A549 (cell line): Measurements from ENCODE around the gene HOXD9. TPM values are rescaled to one million over a fixed set of nuclear protein-coding genes. Genes with fewer than 3 reads are reported as not detected.

Experiments used
- ATAC-seq, 2 experiments: fragments of 200-7000 bp in 1 of 2; fragments of >200 bp in 1 of 2; cut with Nextera tagmentation in 1 of 2; cut with Tn5 transposase in 1 of 2; 3 replicates each; pipeline versions ENCODE4 v1.8.0 to v1.9.1; 2018 to 2020; ENCODE audit warnings: mild to moderate bottlenecking in 1 of 2, moderate library complexity in 1 of 2
- CTCF ChIA-PET: fragments of 300-600 bp; sonication (Branson Sonifier 250); formaldehyde crosslinking; extraction: SDS; loops from one replicate; lab custom pipeline; 2021; ENCODE audit warnings: antibody characterized with exemption, inconsistent platforms; lab: Yijun Ruan, JAX
- POLR2A ChIA-PET: fragments of 350-600 bp; formaldehyde crosslinking; extraction: SDS; loops from one replicate; lab custom pipeline; 2021; ENCODE audit warnings: antibody characterized with exemption, inconsistent platforms; lab: Yijun Ruan, JAX
- DNase-seq, 2 experiments: peaks; one replicate each; pipeline versions ENCODE4 v3.0.0 to v3.0.0-alpha.2; 2011 to 2016; ENCODE audit warnings: low read depth in 1 of 2, low spot score in 1 of 2
- FAIRE-seq: peaks from 2 replicates; lab custom pipeline; 2011; peaks lifted over from hg19 to GRCh38; lab: Jason Lieb, UNC
- H3K27ac ChIP-seq, 2 experiments: fragments of >200 bp; sonication (Bioruptor Twin); formaldehyde crosslinking; 3 replicates each; pipeline ENCODE4 v1.5.1; 2016 to 2017
- H3K4me1 ChIP-seq: fragments of >200 bp; sonication (Bioruptor Twin); formaldehyde crosslinking; 3 replicates; pipeline ENCODE4 v1.6.1; 2016
- H3K4me2 ChIP-seq: fragments of >200 bp; sonication (Bioruptor Twin); formaldehyde crosslinking; 3 replicates; pipeline ENCODE4 v1.6.1; 2016
- H3K4me3 ChIP-seq: fragments of >200 bp; sonication (Bioruptor Twin); formaldehyde crosslinking; 3 replicates; pipeline ENCODE4 v1.5.1; 2016
- H3K9me3 ChIP-seq: fragments of >200 bp; sonication (Bioruptor Twin); formaldehyde crosslinking; 3 replicates; pipeline ENCODE4 v1.6.1; 2016
- CEBPB ChIP-seq, 2 experiments: fragments of >200 bp in 1 of 2; sonication (Bioruptor Twin) in 1 of 2; formaldehyde crosslinking in 1 of 2; IDR thresholded peaks; 2 replicates each; pipeline ENCODE4 v1.6.1; 2012 to 2016
- EHF ChIP-seq: fragments of 250-450 bp; sonication (Bioruptor Pico); IDR thresholded peaks from 2 replicates; pipeline ENCODE4 v1.5.0; 2020; ENCODE audit warnings: mild to moderate bottlenecking
- ESRRA ChIP-seq: fragments of 150-350 bp; IDR thresholded peaks from 2 replicates; pipeline ENCODE4 v1.6.1; 2014; ENCODE audit warnings: mild to moderate bottlenecking, low read length, borderline replicate concordance
- HOXA7 ChIP-seq: fragments of 250-450 bp; sonication (Bioruptor Pico); IDR thresholded peaks from 2 replicates; pipeline ENCODE4 v1.5.0; 2020; ENCODE audit warnings: mild to moderate bottlenecking, moderate library complexity
- HOXB13 ChIP-seq: fragments of 250-450 bp; sonication (Bioruptor Pico); IDR thresholded peaks from 2 replicates; pipeline ENCODE4 v1.5.0; 2020; ENCODE audit warnings: low read depth, mild to moderate bottlenecking, moderate library complexity
- JUNB ChIP-seq: fragments of >200 bp; sonication (Bioruptor Twin); formaldehyde crosslinking; IDR thresholded peaks from 2 replicates; pipeline ENCODE4 v1.6.1; 2016
- MAFK ChIP-seq: fragments of 450-650 bp; IDR thresholded peaks from 2 replicates; pipeline ENCODE4 v1.6.1; 2014; ENCODE audit not compliant: partially characterized antibody
- PHF8 ChIP-seq: fragments of 200-600 bp; sonication (generic); IDR thresholded peaks from 2 replicates; pipeline ENCODE4 v1.6.1; 2016; ENCODE audit warnings: low read depth, mild to moderate bottlenecking, antibody characterized with exemption, moderate library complexity, borderline replicate concordance
- POLR2A ChIP-seq: IDR thresholded peaks from 2 replicates; pipeline ENCODE4 v1.6.1; 2012; ENCODE audit warnings: mild to moderate bottlenecking, low read length
- RAD21 ChIP-seq, 2 experiments: fragments of >200 bp in 1 of 2; sonication (Bioruptor Twin) in 1 of 2; formaldehyde crosslinking in 1 of 2; IDR thresholded peaks in 1 of 2; conservative IDR thresholded peaks in 1 of 2; 2 replicates in 1 of 2; 3 replicates in 1 of 2; pipeline ENCODE4 v1.6.1; 2012 to 2018; ENCODE audit warnings: inconsistent platforms in 1 of 2
- RFX5 ChIP-seq: fragments of 450-650 bp; IDR thresholded peaks from 2 replicates; pipeline ENCODE4 v1.7.1; 2014; ENCODE audit warnings: antibody characterized with exemption, mild to moderate bottlenecking, moderate library complexity
- RNF2 ChIP-seq: fragments of 200-600 bp; sonication (generic); IDR thresholded peaks from 2 replicates; pipeline ENCODE4 v1.6.1; 2016; ENCODE audit warnings: low read depth, mild to moderate bottlenecking, antibody characterized with exemption, moderate library complexity, borderline replicate concordance
- TFCP2L1 ChIP-seq: fragments of 250-450 bp; sonication (Bioruptor Pico); IDR thresholded peaks from 2 replicates; pipeline ENCODE4 v1.5.0; 2021; ENCODE audit warnings: mild to moderate bottlenecking
- ZC3H11A ChIP-seq: fragments of 450-650 bp; IDR thresholded peaks from 2 replicates; pipeline ENCODE4 v1.6.1; 2014; ENCODE audit warnings: antibody characterized with exemption, mild to moderate bottlenecking
- ZSCAN20 ChIP-seq: fragments of 250-450 bp; sonication (Bioruptor Pico); IDR thresholded peaks from 2 replicates; pipeline ENCODE4 v1.8.0; 2022; ENCODE audit warnings: mild to moderate bottlenecking, moderate library complexity
- WGBS: methylation state at CpG from one replicate; pipeline ENCODE4 v1.1.6; 2017; ENCODE audit errors: missing lambda C conversion rate; 5-methylcytosine and 5-hydroxymethylcytosine counted together
- polyA plus RNA-seq, 4 experiments: library from polyadenylated mRNA; depleted of rRNA in 3 of 4; stranded (reverse); fragments of >200 nt; fragmentation: RNase III in 1 of 4; extraction: RNeasy Plus Mini Kit Qiagen cat#74134 plus additional on column Dnase treatment in 1 of 4; gene quantifications; 2 replicates in 3 of 4; 3 replicates in 1 of 4; pipeline ENCODE4 v1.2.3, GENCODE V29; 2011 to 2017
- TF ChIP-seq, protein P1 (sequence below): fragments of >200 bp; sonication (Bioruptor Twin); formaldehyde crosslinking; IDR thresholded peaks from 3 replicates; pipeline ENCODE4 v1.6.1; 2016
- TF ChIP-seq, protein P2 (sequence below): fragments of >200 bp; sonication (Bioruptor Twin); formaldehyde crosslinking; IDR thresholded peaks from 3 replicates; pipeline ENCODE4 v1.5.1; 2016
- TF ChIP-seq, protein P3 (sequence below): fragments of 200-600 bp; sonication (generic); IDR thresholded peaks from 2 replicates; pipeline ENCODE4 v1.6.1; 2016; ENCODE audit warnings: antibody characterized with exemption, mild to moderate bottlenecking, moderate library complexity

The HOXD9 gene
- polyA plus RNA-seq, 2 of the 4 experiments (the other 2 are of a cell fraction): 0.45 to 1.0 TPM

DNA sequence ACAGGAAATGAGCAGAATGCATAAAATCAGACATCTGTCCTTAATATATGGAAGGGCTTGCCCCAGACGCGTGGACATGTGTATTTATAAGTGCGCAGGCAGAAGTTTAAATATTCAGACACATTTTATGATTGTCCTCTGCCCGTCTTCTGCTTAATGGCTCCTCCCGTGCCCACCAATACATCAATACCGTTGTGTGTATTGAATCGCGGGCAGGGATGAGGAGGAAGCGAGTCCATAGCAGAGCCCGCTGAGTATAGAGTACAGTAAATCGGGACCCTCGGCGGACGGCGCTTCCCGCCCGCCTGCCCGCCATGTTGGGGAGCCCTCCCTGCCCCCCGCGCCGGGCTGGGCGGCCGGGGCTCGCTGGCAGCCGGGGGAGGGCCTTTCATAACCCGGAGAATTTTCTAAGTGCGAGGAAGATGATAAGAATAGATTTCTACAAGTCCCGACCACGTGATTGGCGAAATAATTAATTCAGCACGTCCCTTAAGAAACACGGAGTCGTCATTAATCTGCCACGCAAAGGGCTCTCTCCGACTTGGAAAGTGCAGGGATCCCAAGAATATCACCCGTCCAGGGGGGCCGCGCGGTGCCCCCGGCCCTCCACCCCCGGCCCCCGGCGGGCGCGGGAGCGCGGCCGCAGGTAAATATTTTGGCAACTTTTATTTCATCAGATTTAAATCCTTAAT lies 34.4 kb downstream of the HOXD9 start, which contains the start of gene HOXD3 (continued):
- no peak for TF ChIP-seq MAFK
- TF ChIP-seq, protein P1, sequence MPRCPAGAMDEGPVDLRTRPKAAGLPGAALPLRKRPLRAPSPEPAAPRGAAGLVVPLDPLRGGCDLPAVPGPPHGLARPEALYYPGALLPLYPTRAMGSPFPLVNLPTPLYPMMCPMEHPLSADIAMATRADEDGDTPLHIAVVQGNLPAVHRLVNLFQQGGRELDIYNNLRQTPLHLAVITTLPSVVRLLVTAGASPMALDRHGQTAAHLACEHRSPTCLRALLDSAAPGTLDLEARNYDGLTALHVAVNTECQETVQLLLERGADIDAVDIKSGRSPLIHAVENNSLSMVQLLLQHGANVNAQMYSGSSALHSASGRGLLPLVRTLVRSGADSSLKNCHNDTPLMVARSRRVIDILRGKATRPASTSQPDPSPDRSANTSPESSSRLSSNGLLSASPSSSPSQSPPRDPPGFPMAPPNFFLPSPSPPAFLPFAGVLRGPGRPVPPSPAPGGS: no peak
- TF ChIP-seq, all 56 proteins: peak for 0

DNA sequence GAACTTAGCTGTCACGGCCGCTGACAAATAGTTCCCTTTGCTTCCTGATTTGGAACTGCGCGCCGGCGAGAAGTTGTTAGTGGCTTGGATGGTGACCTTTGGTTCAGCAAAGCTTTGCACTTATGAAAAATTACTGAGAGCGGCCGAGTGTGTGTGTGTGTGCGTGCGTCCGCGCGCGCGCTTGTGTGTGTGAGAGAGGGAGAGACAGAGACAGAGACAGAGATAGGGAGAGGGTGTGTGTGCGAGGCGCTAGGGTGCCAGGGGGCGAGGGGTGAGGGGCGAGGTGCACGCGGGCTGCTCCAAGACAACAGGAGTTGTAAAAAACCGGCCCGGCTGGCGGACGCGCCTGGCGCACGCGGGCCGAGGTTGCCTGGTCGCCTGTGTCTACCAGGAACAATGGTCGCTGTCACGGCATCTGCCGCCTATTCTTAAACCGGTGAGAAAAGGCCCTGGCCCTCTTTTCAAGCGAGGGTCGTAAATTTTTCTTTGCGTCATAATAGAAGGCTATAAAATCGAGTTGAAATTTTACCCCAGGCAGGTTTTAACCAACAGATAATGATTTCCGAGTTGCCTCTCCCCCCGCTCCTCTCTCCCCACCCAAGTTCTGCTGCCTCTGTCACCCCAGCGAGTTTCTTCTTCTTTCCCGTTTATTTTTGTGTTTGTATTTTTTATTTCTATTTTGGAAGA lies 35.1 kb downstream of the HOXD9 start:
- peak overlapping the region; percentile 69 for H3K4me2 ChIP-seq
- H3K4me1 ChIP-seq: no peaks in the 10 kb centered on the region
- H3K4me3 ChIP-seq: peak overlapping the region; percentile 27; the same call in 2 of the 3 replicates
- ATAC-seq (peak in 1 of 2 experiments; percentile 45; a peak in 2 of 6 replicates), DNase-seq (peak in 1 of 2 experiments; percentile 4), FAIRE-seq (no peak)
- ChIA-PET POLR2A (no interaction called here), CTCF (interaction anchor here (0.9 kb wide), 1 partner anchor 17 kb away, joined by 3 read pairs; no protein-coding TSS in a partner anchor)
- TF ChIP-seq CEBPB (IDR thresholded peaks at IDR 0.05): no peak
- no peak for TF ChIP-seq ZSCAN20
- TF ChIP-seq, protein P1: no peak
- TF ChIP-seq RFX5: no peak
- TF ChIP-seq, protein P2, sequence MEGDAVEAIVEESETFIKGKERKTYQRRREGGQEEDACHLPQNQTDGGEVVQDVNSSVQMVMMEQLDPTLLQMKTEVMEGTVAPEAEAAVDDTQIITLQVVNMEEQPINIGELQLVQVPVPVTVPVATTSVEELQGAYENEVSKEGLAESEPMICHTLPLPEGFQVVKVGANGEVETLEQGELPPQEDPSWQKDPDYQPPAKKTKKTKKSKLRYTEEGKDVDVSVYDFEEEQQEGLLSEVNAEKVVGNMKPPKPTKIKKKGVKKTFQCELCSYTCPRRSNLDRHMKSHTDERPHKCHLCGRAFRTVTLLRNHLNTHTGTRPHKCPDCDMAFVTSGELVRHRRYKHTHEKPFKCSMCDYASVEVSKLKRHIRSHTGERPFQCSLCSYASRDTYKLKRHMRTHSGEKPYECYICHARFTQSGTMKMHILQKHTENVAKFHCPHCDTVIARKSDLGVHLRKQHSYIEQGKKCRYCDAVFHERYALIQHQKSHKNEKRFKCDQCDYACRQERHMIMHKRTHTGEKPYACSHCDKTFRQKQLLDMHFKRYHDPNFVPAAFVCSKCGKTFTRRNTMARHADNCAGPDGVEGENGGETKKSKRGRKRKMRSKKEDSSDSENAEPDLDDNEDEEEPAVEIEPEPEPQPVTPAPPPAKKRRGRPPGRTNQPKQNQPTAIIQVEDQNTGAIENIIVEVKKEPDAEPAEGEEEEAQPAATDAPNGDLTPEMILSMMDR: no peak
- TF ChIP-seq TFCP2L1 (CRISPR knock-in tag): no peak
- TF ChIP-seq RAD21 (conservative IDR thresholded peaks at IDR 0.05 in 1 of 2, IDR thresholded peaks at IDR 0.05 in 1 of 2): no peak
- no peak for TF ChIP-seq JUNB
- no peak for TF ChIP-seq HOXB13 (CRISPR knock-in tag)
- 60% methylated on average over 43 of the region's 43 CpGs for WGBS
- no peak overlapping the region for H3K27ac ChIP-seq
- no peaks in the 10 kb centered on the region for H3K9me3 ChIP-seq

DNA sequence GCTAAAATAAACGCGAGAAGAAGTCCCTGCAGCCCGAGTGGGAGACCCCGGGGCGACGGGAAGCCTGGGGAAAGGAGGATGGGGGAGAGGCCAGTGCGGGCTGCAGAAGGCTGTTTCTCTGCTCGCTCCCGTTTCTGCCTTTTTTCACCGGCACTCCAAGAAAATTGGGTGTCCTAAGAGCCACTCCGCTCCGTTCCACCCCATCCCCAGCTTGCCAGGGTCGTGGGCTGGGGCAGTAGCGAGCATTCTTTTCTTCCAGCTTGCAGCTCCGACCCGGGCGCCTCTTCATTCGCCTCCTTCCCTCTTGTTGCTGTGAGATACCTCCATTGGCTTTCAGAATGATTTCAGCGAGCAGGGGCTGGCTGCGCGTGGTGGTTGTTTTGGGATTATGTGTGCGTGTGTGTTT lies 35.7 kb downstream of the HOXD9 start:
- H3K4me3 ChIP-seq: no peak overlapping the region
- FAIRE-seq (no peak), DNase-seq (no peak), ATAC-seq (no peak)
- CTCF ChIA-PET: no interaction called here
- no peaks in the 10 kb centered on the region for H3K9me3 ChIP-seq
- 82% methylated on average over 22 of the region's 22 CpGs for WGBS
- no peak overlapping the region for H3K4me2 ChIP-seq
- no peak for TF ChIP-seq ESRRA
- no peak for TF ChIP-seq EHF
- TF ChIP-seq POLR2A: no peak
- no peak for TF ChIP-seq RNF2
- no peak for TF ChIP-seq PHF8
- TF ChIP-seq RFX5: no peak
- TF ChIP-seq HOXA7: no peak
- TF ChIP-seq, protein P3, sequence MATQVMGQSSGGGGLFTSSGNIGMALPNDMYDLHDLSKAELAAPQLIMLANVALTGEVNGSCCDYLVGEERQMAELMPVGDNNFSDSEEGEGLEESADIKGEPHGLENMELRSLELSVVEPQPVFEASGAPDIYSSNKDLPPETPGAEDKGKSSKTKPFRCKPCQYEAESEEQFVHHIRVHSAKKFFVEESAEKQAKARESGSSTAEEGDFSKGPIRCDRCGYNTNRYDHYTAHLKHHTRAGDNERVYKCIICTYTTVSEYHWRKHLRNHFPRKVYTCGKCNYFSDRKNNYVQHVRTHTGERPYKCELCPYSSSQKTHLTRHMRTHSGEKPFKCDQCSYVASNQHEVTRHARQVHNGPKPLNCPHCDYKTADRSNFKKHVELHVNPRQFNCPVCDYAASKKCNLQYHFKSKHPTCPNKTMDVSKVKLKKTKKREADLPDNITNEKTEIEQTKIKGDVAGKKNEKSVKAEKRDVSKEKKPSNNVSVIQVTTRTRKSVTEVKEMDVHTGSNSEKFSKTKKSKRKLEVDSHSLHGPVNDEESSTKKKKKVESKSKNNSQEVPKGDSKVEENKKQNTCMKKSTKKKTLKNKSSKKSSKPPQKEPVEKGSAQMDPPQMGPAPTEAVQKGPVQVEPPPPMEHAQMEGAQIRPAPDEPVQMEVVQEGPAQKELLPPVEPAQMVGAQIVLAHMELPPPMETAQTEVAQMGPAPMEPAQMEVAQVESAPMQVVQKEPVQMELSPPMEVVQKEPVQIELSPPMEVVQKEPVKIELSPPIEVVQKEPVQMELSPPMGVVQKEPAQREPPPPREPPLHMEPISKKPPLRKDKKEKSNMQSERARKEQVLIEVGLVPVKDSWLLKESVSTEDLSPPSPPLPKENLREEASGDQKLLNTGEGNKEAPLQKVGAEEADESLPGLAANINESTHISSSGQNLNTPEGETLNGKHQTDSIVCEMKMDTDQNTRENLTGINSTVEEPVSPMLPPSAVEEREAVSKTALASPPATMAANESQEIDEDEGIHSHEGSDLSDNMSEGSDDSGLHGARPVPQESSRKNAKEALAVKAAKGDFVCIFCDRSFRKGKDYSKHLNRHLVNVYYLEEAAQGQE: no peak
- no peak for TF ChIP-seq ZC3H11A
- TF ChIP-seq, all 56 proteins: peak for 0
- no peaks in the 10 kb centered on the region for H3K4me1 ChIP-seq
- POLR2A ChIA-PET: no interaction called here
- no peak overlapping the region for H3K27ac ChIP-seq
